ENCODE data around the gene ABCA4.
"Not testable (repeated sequence)": the region's sequence is repeated elsewhere in the genome, so short reads cannot be mapped to it uniquely, and the experiment has no call there.

ABCA4 gene

GRCh38 chr1:94120991-94121390, at the start of gene ABCA4:
Gene ABCA4, minus strand, starts transcription at chr1:94121148. Its CDS starts 103 bp downstream, at chr1:94121045.
- no peak for DNase-seq

GRCh38 chr1:94169126-94169525, 48.2 kb upstream of the ABCA4 start:
- no peak for DNase-seq

DNA sequence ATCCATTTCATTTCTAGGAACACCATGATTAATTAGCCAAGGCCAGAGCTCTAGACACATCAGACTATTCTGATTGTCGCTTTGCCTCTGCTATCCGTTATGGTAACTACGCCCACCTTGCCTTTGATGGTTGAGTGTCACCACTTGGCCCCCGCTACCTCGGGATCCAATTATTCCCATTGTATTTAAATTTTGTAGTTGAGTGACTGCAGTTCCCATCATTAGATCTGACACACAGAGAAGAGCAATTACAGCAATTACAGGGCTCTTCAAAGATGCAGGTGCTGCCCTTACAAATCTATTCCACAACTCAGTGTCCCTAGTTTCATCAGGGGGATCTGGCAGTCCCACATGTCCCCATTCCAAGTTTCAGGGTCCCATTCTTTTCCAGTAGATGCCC, 44.9 kb upstream of the ABCA4 start:
- no peak for DNase-seq

DNA sequence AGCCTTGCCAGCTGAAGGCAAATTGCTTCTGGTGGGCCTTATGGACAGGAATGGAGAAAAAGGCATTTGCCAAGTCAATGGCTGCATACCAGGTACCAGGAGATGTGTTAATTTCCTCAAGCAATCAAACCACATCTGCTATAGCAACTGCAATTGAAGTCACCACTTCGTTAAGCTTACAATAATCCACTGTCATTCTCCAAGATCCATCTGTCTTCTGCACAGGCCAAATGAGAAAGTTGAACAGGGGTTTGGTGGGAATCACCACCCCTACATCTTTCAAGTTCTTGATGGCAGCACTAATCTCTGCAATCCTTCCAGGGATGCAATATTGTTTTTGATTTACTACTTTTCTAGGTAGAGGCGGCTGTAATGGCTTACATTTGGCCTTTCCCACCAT, 43.9 kb upstream of the ABCA4 start:
- DNase-seq = not testable (repeated sequence)

DNA sequence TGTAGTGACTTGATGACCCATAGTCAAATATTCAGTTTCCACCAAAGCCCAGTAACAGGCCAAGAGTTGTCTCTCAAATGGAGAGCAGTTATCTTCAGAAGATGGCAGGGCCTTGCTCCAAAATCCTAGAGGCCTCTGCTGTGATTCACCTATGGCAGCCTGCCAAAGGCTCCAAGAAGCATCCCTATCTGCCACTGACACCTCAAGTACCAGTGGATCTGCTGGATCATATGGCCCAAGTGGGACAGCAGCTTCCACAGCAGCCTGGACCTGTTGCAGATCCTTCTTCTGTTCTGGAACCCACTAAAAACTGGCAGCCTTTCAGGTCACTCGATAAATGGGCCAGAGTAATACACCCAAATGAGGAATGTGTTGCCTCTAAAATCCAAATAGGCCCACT, 43.2 kb upstream of the ABCA4 start:
- not testable (repeated sequence) for DNase-seq

GRCh38 chr1:94163249-94163648, 42.3 kb upstream of the ABCA4 start:
- DNase-seq = not testable (repeated sequence)

DNA sequence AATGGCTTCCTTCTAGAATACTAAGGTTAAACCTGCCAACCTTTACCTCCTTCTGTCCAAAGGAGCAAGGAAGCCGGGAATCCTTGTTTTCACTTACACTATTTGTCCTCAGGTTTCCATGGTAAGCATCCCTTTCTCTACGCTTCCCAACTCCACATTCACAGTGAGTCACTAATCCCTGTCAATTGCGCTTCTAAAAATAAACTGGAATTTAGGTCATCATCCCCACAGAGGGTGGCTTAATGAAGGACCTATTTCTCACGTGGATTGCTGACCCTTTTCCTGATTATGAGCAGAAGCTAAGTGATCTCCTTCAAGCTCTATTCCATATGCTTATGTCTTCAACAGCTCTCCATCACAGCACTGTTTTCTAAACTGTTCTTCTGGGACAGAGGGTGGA, 39.9 kb upstream of the ABCA4 start:
- no peak for DNase-seq

- no peak for DNase-seq
Observed at GRCh38 chr1:94156096-94156625, 35.2 kb upstream of the ABCA4 start.

- DNase-seq = no peak
Observed at GRCh38 chr1:94154989-94155388, 34.0 kb upstream of the ABCA4 start.

- no peak for DNase-seq
Observed at GRCh38 chr1:94153133-94153532, 32.2 kb upstream of the ABCA4 start.

GRCh38 chr1:94149166-94149565, 28.2 kb upstream of the ABCA4 start:
- DNase-seq = not testable (repeated sequence)

- no peak for DNase-seq
Observed at GRCh38 chr1:94146273-94146672, 25.3 kb upstream of the ABCA4 start.

- DNase-seq = no peak
Observed at GRCh38 chr1:94144836-94145235, 23.9 kb upstream of the ABCA4 start.

GRCh38 chr1:94143809-94144176, 22.8 kb upstream of the ABCA4 start:
- DNase-seq = no peak

- DNase-seq = no peak
Observed at GRCh38 chr1:94143173-94143808, 22.3 kb upstream of the ABCA4 start.

- DNase-seq = no peak
Observed at GRCh38 chr1:94142583-94142982, 21.6 kb upstream of the ABCA4 start.

DNA sequence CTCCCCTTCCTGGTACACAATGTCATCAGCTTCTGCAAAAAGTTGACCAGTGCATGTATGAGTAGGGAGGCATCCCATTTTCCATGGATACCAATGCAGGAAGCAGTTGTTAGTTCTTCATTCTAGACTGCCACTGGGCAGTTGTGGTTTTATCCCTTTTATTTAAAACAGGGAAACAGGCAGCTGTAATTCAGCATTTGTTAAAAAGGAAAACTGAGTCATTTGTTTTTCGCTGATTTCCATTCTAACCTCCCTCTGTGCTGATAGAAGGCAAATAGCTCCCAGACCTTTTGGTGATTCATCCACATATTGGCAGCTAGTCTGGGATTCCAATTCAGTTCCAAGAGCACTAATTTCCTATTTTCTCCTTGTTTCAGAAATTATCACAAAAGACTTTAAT, 21.1 kb upstream of the ABCA4 start:
- no peak for DNase-seq

GRCh38 chr1:94132111-94132510, 11.2 kb upstream of the ABCA4 start:
- DNase-seq = no peak

GRCh38 chr1:94130851-94131595, 10.1 kb upstream of the ABCA4 start:
- DNase-seq = no peak

DNA sequence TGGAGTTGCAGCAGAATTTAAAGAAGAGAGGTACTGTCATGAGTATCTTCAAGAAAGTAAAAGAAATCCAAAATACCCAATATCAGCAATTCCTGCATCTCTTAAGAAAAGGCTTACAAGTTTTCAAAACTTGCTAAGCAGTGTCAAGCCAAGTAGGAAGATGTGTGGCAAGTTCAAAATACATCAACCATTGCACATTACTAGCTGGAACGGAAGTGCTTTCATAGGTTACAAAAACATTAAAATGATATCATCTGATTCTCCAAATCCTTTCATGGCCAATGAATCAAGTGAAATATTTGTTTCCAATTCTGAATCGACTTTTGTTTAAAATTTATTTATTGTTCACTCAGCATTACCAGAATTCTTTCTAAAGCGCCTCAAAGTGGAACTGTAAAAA, 5.7 kb upstream of the ABCA4 start:
- DNase-seq = no peak

GRCh38 chr1:94125551-94126514, 4.9 kb upstream of the ABCA4 start:
- DNase-seq = no peak

DNA sequence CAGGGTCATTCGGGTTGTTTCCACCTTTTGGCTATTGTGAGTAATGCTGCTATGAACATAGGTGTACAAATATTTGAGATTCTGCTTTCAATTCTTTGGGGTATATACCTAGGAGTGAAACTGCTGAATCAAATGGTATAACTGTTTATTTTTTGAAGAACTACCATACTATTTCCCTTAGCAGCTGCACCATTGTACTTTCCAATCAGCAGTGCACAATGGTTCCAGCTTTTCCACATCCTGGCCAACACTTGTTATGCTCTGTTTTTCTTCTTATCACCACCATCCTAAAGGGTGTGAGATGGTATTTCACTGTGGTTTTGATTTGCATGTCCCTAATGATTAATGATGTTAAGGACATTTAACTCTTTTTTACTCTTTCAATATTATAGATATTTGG, 3.6 kb upstream of the ABCA4 start:
- no peak for DNase-seq

Data from CD4-positive, alpha-beta T cell treated with Interleukin-15 for 1 hour (primary cell).